ENCODE results near the gene GABPB2.

DNA sequence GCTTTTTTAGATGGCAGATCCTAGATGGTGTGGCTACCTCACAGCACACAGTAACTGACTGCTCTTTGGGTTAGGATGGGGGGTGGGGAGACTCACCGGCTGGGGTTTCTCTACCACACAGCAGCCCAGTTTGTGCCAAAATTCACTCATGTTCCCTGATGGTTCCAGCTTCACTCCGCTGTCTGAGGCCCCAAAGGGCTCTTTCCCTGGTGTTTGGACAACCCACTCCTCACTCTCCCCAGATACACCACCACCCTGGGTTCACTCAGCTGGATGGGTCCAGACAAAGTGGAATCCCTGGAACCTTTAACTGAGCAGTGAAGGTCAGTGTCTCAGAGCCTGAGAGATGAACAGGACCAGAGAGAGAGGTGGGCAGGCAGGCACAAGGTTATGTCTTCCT lies 15.0 kb upstream of the GABPB2 start:
- TF ChIP-seq, protein P1, sequence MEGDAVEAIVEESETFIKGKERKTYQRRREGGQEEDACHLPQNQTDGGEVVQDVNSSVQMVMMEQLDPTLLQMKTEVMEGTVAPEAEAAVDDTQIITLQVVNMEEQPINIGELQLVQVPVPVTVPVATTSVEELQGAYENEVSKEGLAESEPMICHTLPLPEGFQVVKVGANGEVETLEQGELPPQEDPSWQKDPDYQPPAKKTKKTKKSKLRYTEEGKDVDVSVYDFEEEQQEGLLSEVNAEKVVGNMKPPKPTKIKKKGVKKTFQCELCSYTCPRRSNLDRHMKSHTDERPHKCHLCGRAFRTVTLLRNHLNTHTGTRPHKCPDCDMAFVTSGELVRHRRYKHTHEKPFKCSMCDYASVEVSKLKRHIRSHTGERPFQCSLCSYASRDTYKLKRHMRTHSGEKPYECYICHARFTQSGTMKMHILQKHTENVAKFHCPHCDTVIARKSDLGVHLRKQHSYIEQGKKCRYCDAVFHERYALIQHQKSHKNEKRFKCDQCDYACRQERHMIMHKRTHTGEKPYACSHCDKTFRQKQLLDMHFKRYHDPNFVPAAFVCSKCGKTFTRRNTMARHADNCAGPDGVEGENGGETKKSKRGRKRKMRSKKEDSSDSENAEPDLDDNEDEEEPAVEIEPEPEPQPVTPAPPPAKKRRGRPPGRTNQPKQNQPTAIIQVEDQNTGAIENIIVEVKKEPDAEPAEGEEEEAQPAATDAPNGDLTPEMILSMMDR (IDR thresholded peaks at IDR 0.05), result no peak
- no peak for TF ChIP-seq POLR2A (IDR thresholded peaks at IDR 0.05)
